ENCODE measurements around the gene PPP1R2B.

- TF ChIP-seq SPI1 (IDR thresholded peaks at IDR 0.05; ENCODE audit: low read depth, low read length) (no peak), PAX5 (IDR thresholded peaks at IDR 0.05; ENCODE audit: insufficient read depth, low read length, severe bottlenecking) (no peak), POLR2AphosphoS5 (IDR thresholded peaks at IDR 0.05; ENCODE audit: low read depth, low read length) (no peak), POLR2A (IDR thresholded peaks at IDR 0.05; ENCODE audit: low read depth, low read length) (no peak)
Observed at GRCh38 chr5:156846914-156847313, 3.2 kb upstream of the PPP1R2B start.
